Type B pancreatic cell (in vitro differentiated cells): ENCODE results near the gene SERPINB10. TPM values are rescaled to one million over a fixed set of nuclear protein-coding genes. Genes with fewer than 3 reads are reported as not detected.

ENCODE experiments used
- DNase-seq: peaks from one replicate; pipeline ENCODE4 v3.0.0; 2021; ENCODE audit warnings: mixed read lengths; ENCODE audit not compliant: unreplicated experiment; ENCODE audit errors: extremely low spot score
- H3K27ac Mint-ChIP-seq: 2 replicates; pipeline ENCODE4 v1.8.0; 2021; ENCODE audit warnings: mild to moderate bottlenecking, mixed read lengths
- H3K27me3 Mint-ChIP-seq: 2 replicates; pipeline ENCODE4 v1.8.0; 2021; ENCODE audit warnings: mixed read lengths
- H3K36me3 Mint-ChIP-seq: 2 replicates; pipeline ENCODE4 v1.8.0; 2021; ENCODE audit warnings: mixed read lengths
- H3K4me1 Mint-ChIP-seq: one replicate; pipeline ENCODE4 v1.8.0; 2021; ENCODE audit warnings: mixed read lengths; ENCODE audit not compliant: unreplicated experiment
- H3K4me3 Mint-ChIP-seq: 2 replicates; pipeline ENCODE4 v1.8.0; 2021; ENCODE audit warnings: mild to moderate bottlenecking, mixed read lengths
- H3K9me3 Mint-ChIP-seq: 2 replicates; pipeline ENCODE4 v1.8.0; 2021; ENCODE audit warnings: mixed read lengths
- CTCF ChIP-seq: fragments of 200-600 bp; sonication (generic); conservative IDR thresholded peaks from 2 replicates; pipeline ENCODE4 v1.5.0; 2021; ENCODE audit warnings: antibody characterized with exemption, mild to moderate bottlenecking
- long read RNA-seq: library from polyadenylated mRNA; unstranded; transcript quantifications from one replicate; pipeline ENCODE4 v2.0.0, GENCODE V29; 2020
- total RNA-seq: library from RNA; stranded (reverse); gene quantifications from 2 replicates; pipeline ENCODE4 v1.2.1, GENCODE V29; 2021; ENCODE audit warnings: low replicate concordance

Gene SERPINB10, protein sequence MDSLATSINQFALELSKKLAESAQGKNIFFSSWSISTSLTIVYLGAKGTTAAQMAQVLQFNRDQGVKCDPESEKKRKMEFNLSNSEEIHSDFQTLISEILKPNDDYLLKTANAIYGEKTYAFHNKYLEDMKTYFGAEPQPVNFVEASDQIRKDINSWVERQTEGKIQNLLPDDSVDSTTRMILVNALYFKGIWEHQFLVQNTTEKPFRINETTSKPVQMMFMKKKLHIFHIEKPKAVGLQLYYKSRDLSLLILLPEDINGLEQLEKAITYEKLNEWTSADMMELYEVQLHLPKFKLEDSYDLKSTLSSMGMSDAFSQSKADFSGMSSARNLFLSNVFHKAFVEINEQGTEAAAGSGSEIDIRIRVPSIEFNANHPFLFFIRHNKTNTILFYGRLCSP
- not detected in 2 replicates for total RNA-seq
- long read RNA-seq, result 0 reads

DNA sequence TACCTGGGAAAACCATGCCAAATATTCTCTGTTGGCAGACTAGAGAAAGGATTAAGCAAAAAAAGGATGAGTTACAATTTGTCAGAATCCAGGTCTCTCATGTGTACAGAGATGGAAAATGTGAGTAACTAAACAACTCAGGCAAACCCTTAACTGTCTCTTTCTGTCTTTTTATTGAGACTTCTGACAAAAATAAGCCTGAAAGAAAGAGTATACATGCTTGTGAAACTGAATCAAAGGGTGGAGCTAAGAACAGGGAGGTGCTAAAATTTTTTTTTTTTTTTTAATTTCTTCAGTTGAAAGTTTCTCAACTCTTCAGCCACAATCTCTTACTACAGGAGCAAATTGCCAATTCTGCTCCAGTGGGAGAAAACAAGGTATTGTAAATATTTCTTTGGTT lies at the start of gene SERPINB10:
Gene SERPINB10 (plus strand): TSS at position 295 of the 400 bp plus-strand sequence. CDS start 7,553 bp downstream, outside the sequence.
- Mint-ChIP-seq H3K4me1 (no peaks in the 10 kb centered on the region), H3K27ac (no peak within 1 kb of the TSS), H3K27me3 (peaks cover 8% of the 10 kb centered on the region), H3K36me3 (no peaks in the 10 kb centered on the region), H3K9me3 (peaks cover 7% of the 10 kb centered on the region), H3K4me3 (no peak within 1 kb of the TSS)
- DNase-seq, result no peak
- TF ChIP-seq CTCF, result no peak

DNA sequence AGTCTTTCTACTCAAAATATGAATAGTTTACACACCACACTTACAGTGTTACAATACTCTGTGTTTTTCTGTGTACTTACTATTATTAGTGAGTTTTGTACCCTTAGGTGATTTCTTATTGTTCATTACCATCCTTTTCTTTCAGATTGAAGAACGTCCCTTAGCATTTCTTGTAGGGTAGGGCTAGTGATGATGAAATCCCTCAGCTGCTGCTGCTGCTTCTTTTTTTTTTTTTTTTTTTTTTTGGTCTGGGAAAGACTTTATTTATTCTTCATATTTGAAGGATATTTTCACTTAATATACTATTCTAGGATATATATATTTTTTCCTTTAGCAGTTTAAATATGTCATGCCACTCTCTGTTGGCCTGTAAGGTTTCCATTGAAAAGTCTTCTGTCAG lies 49.3 kb upstream of the SERPINB10 start:
- Mint-ChIP-seq H3K27ac (no peak overlapping the region), H3K36me3 (no peaks in the 10 kb centered on the region), H3K4me1 (no peaks in the 10 kb centered on the region), H3K9me3 (no peaks in the 10 kb centered on the region), H3K27me3 (no peaks in the 10 kb centered on the region), H3K4me3 (no peak overlapping the region)
- no peak for TF ChIP-seq CTCF
- no peak for DNase-seq

GRCh38 chr18:63859781-63860475 lies 47.8 kb upstream of the SERPINB10 start:
- no peaks in the 10 kb centered on the region for H3K4me1 Mint-ChIP-seq
- no peak overlapping the region for H3K4me3 Mint-ChIP-seq
- H3K9me3 Mint-ChIP-seq, result no peaks in the 10 kb centered on the region

GRCh38 chr18:63860531-63860930 lies 47.2 kb upstream of the SERPINB10 start:
- no peak for TF ChIP-seq CTCF
- no peaks in the 10 kb centered on the region for H3K4me1 Mint-ChIP-seq
- no peak overlapping the region for H3K27ac Mint-ChIP-seq
- no peaks in the 10 kb centered on the region for H3K27me3 Mint-ChIP-seq
- no peak overlapping the region for H3K4me3 Mint-ChIP-seq
- DNase-seq, result no peak
- H3K9me3 Mint-ChIP-seq, result no peaks in the 10 kb centered on the region
- no peaks in the 10 kb centered on the region for H3K36me3 Mint-ChIP-seq

More at GRCh38 chr18:63859781-63860475, 47.8 kb upstream of the SERPINB10 start:
- Mint-ChIP-seq H3K27me3 (no peaks in the 10 kb centered on the region), H3K36me3 (no peaks in the 10 kb centered on the region), H3K27ac (no peak overlapping the region)
- DNase-seq, result no peak
- no peak for TF ChIP-seq CTCF

DNA sequence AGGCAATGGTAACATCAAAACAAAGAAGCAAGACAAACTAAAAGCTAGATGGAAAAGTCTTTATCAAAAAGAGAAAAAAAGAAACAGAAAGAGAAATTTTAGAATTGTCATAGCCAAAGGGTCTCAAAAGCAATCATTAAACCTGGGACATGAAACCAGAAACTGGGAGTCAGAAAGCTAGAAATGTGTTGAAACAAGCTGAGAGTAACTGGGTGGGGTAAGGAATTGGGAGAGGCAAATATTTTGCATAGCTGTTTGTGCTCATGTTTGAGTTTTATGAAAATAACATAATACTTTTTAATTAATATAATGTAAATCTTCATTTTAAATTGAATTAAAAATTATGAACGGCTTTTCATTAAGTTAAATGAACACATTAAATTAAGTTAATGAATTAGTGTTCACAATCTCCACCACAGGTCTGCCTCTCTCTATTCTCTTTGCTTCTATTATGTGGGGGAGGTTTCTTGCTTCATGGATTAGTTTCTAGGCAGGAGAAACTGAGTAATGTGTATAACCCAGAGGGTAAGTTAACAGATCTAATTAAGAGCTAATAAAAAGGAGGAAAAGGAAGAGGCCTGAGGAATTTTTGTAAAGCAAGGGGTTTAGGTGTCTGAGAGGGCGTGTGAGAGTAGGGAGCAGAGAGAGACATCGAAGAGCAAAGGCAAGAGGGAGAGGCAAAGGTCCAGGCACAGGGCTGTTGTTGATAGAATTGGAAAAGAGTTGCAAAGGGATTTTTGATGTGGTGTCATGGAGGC lies 40.2 kb upstream of the SERPINB10 start:
- peak overlapping the region; percentile 96 for H3K27ac Mint-ChIP-seq

More for the DNA sequence above, 40.2 kb upstream of the SERPINB10 start:
- TF ChIP-seq CTCF, result no peak
- H3K9me3 Mint-ChIP-seq, result peaks cover 4% of the 10 kb centered on the region
- DNase-seq, result no peak
- H3K27me3 Mint-ChIP-seq, result no peaks in the 10 kb centered on the region
- no peaks in the 10 kb centered on the region for H3K36me3 Mint-ChIP-seq
- H3K4me3 Mint-ChIP-seq, result peak overlapping the region; percentile 44
- H3K4me1 Mint-ChIP-seq, result no peaks in the 10 kb centered on the region
